ENCODE data around the gene STX1B.
"Not testable (repeated sequence)": the region's sequence is repeated elsewhere in the genome, so short reads cannot be mapped to it uniquely, and the experiment has no call there.

STX1B gene

GRCh38 chr16:31032736-31033708, 22.6 kb upstream of the STX1B start, which contains the start of gene STX4:
Gene STX4, plus strand, starts transcription at chr16:31033558. Its CDS starts 248 bp downstream, at chr16:31033806.
- peaks cover 10% of the 10 kb centered on the region for H3K4me1 ChIP-seq (ENCODE audit: control insufficient read depth, insufficient read depth, low read length, poor library complexity, severe bottlenecking)
- WGBS, 2 experiments (ENCODE audit: insufficient coverage in 2 of 2), result 2 to 4% methylated on average over 55 to 72 of the region's 75 CpGs
- H3K36me3 ChIP-seq (ENCODE audit: control insufficient read depth, insufficient read depth, low read length), result peaks cover 23% of the 10 kb centered on the region
- peak within 1 kb of the TSS; percentile 99 for H3K4me3 ChIP-seq (ENCODE audit: extremely low read depth, insufficient read depth, low read length, poor library complexity, severe bottlenecking)
- H3K9me3 ChIP-seq (ENCODE audit: control insufficient read depth, low read length), result no peaks in the 10 kb centered on the region
- peak within 1 kb of the TSS; percentile 83 for H3K27ac ChIP-seq (ENCODE audit: low read depth, low read length, severe bottlenecking)

GRCh38 chr16:31031276-31031675, 20.8 kb upstream of the STX1B start:
- H3K4me1 ChIP-seq (ENCODE audit: control insufficient read depth, insufficient read depth, low read length, poor library complexity, severe bottlenecking), result peaks cover 10% of the 10 kb centered on the region
- peaks cover 17% of the 10 kb centered on the region for H3K36me3 ChIP-seq (ENCODE audit: control insufficient read depth, insufficient read depth, low read length)
- no peak overlapping the region for H3K27ac ChIP-seq (ENCODE audit: low read depth, low read length, severe bottlenecking)
- no peaks in the 10 kb centered on the region for H3K9me3 ChIP-seq (ENCODE audit: control insufficient read depth, low read length)
- no peak overlapping the region for H3K4me3 ChIP-seq (ENCODE audit: extremely low read depth, insufficient read depth, low read length, poor library complexity, severe bottlenecking)
- 50 to 72% methylated on average over 1 to 2 of the region's 4 CpGs for WGBS, 2 experiments (ENCODE audit: insufficient coverage in 2 of 2)

- Histone ChIP-seq H3K9me3 (ENCODE audit: control insufficient read depth, low read length) (no peaks in the 10 kb centered on the region), H3K4me3 (ENCODE audit: extremely low read depth, insufficient read depth, low read length, poor library complexity, severe bottlenecking) (no peak overlapping the region), H3K27ac (ENCODE audit: low read depth, low read length, severe bottlenecking) (no peak overlapping the region), H3K36me3 (ENCODE audit: control insufficient read depth, insufficient read depth, low read length) (no peaks in the 10 kb centered on the region), H3K4me1 (ENCODE audit: control insufficient read depth, insufficient read depth, low read length, poor library complexity, severe bottlenecking) (peaks cover 10% of the 10 kb centered on the region)
- no CpG with 5 or more reads among the region's 5 CpGs for WGBS, 2 experiments (ENCODE audit: insufficient coverage in 2 of 2)
Observed at GRCh38 chr16:31029272-31029671, 18.8 kb upstream of the STX1B start.

- WGBS, 2 experiments (ENCODE audit: insufficient coverage in 2 of 2), result 87 to 91% methylated on average over 5 of the region's 5 CpGs
Observed at GRCh38 chr16:31025339-31025738, 14.9 kb upstream of the STX1B start.

GRCh38 chr16:31023627-31024226, 13.3 kb upstream of the STX1B start:
- Histone ChIP-seq H3K27ac (ENCODE audit: low read depth, low read length, severe bottlenecking) (no peak overlapping the region), H3K4me1 (ENCODE audit: control insufficient read depth, insufficient read depth, low read length, poor library complexity, severe bottlenecking) (no peaks in the 10 kb centered on the region), H3K9me3 (ENCODE audit: control insufficient read depth, low read length) (no peaks in the 10 kb centered on the region), H3K36me3 (ENCODE audit: control insufficient read depth, insufficient read depth, low read length) (no peaks in the 10 kb centered on the region), H3K4me3 (ENCODE audit: extremely low read depth, insufficient read depth, low read length, poor library complexity, severe bottlenecking) (no peak overlapping the region)
- WGBS, 2 experiments (ENCODE audit: insufficient coverage in 2 of 2), result 80 to 95% methylated on average over 2 to 5 of the region's 6 CpGs

More at GRCh38 chr16:31025339-31025738, 14.9 kb upstream of the STX1B start:
- no peaks in the 10 kb centered on the region for H3K36me3 ChIP-seq (ENCODE audit: control insufficient read depth, insufficient read depth, low read length)
- H3K27ac ChIP-seq (ENCODE audit: low read depth, low read length, severe bottlenecking), result no peak overlapping the region
- H3K9me3 ChIP-seq (ENCODE audit: control insufficient read depth, low read length), result no peaks in the 10 kb centered on the region
- no peak overlapping the region for H3K4me3 ChIP-seq (ENCODE audit: extremely low read depth, insufficient read depth, low read length, poor library complexity, severe bottlenecking)
- no peaks in the 10 kb centered on the region for H3K4me1 ChIP-seq (ENCODE audit: control insufficient read depth, insufficient read depth, low read length, poor library complexity, severe bottlenecking)

- Histone ChIP-seq H3K27ac (ENCODE audit: low read depth, low read length, severe bottlenecking) (no peak overlapping the region), H3K9me3 (ENCODE audit: control insufficient read depth, low read length) (no peaks in the 10 kb centered on the region), H3K36me3 (ENCODE audit: control insufficient read depth, insufficient read depth, low read length) (no peaks in the 10 kb centered on the region), H3K4me3 (ENCODE audit: extremely low read depth, insufficient read depth, low read length, poor library complexity, severe bottlenecking) (no peak overlapping the region), H3K4me1 (ENCODE audit: control insufficient read depth, insufficient read depth, low read length, poor library complexity, severe bottlenecking) (no peaks in the 10 kb centered on the region)
- 90 to 100% methylated on average over 2 of the region's 4 CpGs for WGBS, 2 experiments (ENCODE audit: insufficient coverage in 2 of 2)
Observed at GRCh38 chr16:31023252-31023602, 12.8 kb upstream of the STX1B start.

- Histone ChIP-seq H3K9me3 (ENCODE audit: control insufficient read depth, low read length) (no peaks in the 10 kb centered on the region), H3K27ac (ENCODE audit: low read depth, low read length, severe bottlenecking) (no peak overlapping the region), H3K4me3 (ENCODE audit: extremely low read depth, insufficient read depth, low read length, poor library complexity, severe bottlenecking) (no peak overlapping the region), H3K4me1 (ENCODE audit: control insufficient read depth, insufficient read depth, low read length, poor library complexity, severe bottlenecking) (no peaks in the 10 kb centered on the region), H3K36me3 (ENCODE audit: control insufficient read depth, insufficient read depth, low read length) (no peaks in the 10 kb centered on the region)
- 85 to 91% methylated on average over 9 to 12 of the region's 12 CpGs for WGBS, 2 experiments (ENCODE audit: insufficient coverage in 2 of 2)
Observed at GRCh38 chr16:31022544-31023251, 12.3 kb upstream of the STX1B start.

GRCh38 chr16:31020536-31020935, 10.1 kb upstream of the STX1B start:
- Histone ChIP-seq H3K9me3 (ENCODE audit: control insufficient read depth, low read length) (no peaks in the 10 kb centered on the region), H3K4me3 (ENCODE audit: extremely low read depth, insufficient read depth, low read length, poor library complexity, severe bottlenecking) (no peak overlapping the region), H3K4me1 (ENCODE audit: control insufficient read depth, insufficient read depth, low read length, poor library complexity, severe bottlenecking) (no peaks in the 10 kb centered on the region), H3K27ac (ENCODE audit: low read depth, low read length, severe bottlenecking) (no peak overlapping the region), H3K36me3 (ENCODE audit: control insufficient read depth, insufficient read depth, low read length) (no peaks in the 10 kb centered on the region)
- WGBS, 2 experiments (ENCODE audit: insufficient coverage in 2 of 2), result 100% methylated on average over 1 of the region's 3 CpGs; no CpG with 5 or more reads in 1 of the 2 experiments

- H3K4me3 ChIP-seq (ENCODE audit: extremely low read depth, insufficient read depth, low read length, poor library complexity, severe bottlenecking); H3K9me3 ChIP-seq (ENCODE audit: control insufficient read depth, low read length); H3K27ac ChIP-seq (ENCODE audit: low read depth, low read length, severe bottlenecking); H3K4me1 ChIP-seq (ENCODE audit: control insufficient read depth, insufficient read depth, low read length, poor library complexity, severe bottlenecking); H3K36me3 ChIP-seq (ENCODE audit: control insufficient read depth, insufficient read depth, low read length): not testable (repeated sequence)
- 89 to 91% methylated on average over 6 to 7 of the region's 10 CpGs for WGBS, 2 experiments (ENCODE audit: insufficient coverage in 2 of 2)
Observed at GRCh38 chr16:31017756-31018155, 7.3 kb upstream of the STX1B start.

- Histone ChIP-seq H3K9me3 (ENCODE audit: control insufficient read depth, low read length) (no peaks in the 10 kb centered on the region), H3K4me3 (ENCODE audit: extremely low read depth, insufficient read depth, low read length, poor library complexity, severe bottlenecking) (no peak overlapping the region), H3K36me3 (ENCODE audit: control insufficient read depth, insufficient read depth, low read length) (no peaks in the 10 kb centered on the region), H3K4me1 (ENCODE audit: control insufficient read depth, insufficient read depth, low read length, poor library complexity, severe bottlenecking) (no peaks in the 10 kb centered on the region), H3K27ac (ENCODE audit: low read depth, low read length, severe bottlenecking) (no peak overlapping the region)
- 54 to 57% methylated on average over 3 of the region's 6 CpGs for WGBS, 2 experiments (ENCODE audit: insufficient coverage in 2 of 2)
Observed at GRCh38 chr16:31016018-31016417, 5.6 kb upstream of the STX1B start.
